Frontal cortex (tissue), 4 donors: ENCODE data around the gene RIPOR2. TPM values are rescaled to one million over a fixed set of nuclear protein-coding genes. Genes with fewer than 3 reads are reported as not detected.

ENCODE experiments used
- DNase-seq, 2 donors: peaks; one replicate each; pipeline ENCODE4 v3.0.0; 2012; ENCODE audit warnings: low spot score in 2 of 2
- FAIRE-seq: peaks from 2 replicates; lab custom pipeline; 2012; peaks lifted over from hg19 to GRCh38; lab: Jason Lieb, UNC
- total RNA-seq: library from RNA; depleted of rRNA; stranded (reverse); fragments of >200 nt; gene quantifications from one replicate; pipeline ENCODE4 v1.2.3, GENCODE V29; 2014
- donor health status: control.
- donor health status: control.
- donor health status: control.

RIPOR2 gene
- total RNA-seq, 1 donor from 2014 or later = 17.9 TPM

DNA sequence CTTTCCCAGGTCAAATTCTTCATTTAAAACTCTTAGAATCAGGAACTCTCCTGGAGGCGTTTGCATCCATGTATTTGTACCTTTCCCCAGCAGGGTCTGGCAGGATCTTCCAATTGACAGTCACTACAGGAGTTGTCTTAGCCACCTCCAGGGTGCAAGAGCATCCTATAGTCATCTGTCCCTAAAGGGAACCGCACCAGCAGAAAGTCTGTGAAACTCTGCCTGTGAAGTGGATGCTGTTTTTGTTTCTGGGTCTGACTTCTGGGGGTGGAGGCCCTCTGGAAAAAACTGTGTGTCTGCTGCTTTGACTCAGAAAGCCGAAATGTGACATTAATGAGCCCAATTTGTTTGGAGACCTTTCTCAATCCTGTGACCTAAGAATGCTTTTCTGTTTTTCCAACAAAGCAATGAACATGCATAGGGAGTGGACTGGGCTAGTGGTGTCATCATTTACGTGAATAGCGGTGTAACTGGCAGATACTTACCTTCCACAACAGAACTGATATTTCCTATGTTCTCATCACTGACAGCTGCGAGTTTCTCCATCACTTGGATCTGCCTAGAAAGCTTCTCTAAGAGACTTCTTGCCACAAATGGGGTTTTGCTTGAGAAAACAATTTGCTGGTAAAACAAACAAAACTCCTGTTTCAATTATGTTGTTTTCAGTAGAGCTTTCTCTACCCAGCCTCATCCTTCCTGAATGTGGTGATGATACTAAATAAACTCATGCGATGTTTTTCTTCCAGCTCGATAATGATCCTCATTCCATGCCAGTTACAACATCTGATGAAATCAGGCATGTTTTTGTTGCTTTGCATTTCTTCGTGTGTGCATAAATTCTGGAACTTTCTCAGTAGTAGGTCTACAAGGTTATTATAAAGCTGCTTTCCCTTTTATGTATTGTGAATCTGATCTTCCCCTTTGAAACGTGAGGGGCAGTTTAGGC lies 103.7 kb downstream of the RIPOR2 start:
- no peak for FAIRE-seq
- DNase-seq = no peak

DNA sequence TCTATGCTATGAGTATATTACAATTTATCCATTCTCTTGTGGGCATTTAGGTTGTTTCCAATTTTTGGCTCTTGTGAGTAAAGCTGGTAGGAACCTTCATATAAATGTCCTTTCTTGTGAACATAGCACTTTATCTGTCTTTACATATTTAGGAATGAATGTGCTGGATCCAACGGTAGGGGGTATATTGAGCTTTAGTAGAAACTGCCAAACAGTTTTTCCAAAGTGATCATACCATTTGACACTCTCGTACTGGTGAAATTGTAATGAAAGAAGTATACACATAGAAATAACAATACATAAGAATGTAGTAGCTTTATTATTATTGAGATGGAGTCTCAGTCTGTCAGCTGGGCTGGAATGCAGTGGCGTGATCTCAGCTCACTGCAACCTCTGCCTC lies 106.1 kb downstream of the RIPOR2 start:
- FAIRE-seq (no peak), DNase-seq (no peak)

DNA sequence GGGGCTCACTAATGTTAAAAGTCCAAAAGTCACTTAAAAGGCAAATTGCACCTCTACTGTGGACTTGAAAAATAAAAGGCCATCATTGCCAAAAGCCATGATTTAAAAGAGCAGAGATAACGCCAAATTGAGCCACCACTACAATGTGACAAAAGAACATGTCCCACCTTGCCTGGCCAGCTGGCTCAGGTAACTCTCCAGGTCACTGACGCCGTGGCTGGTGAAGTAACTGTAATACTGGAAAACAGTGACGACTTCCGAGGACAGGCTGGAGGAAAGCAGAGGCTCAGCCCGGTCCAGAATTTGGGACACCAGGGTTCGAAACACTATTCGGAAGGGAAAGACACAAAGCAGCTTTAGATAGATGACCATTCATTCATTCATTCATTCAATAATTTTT lies 107.8 kb downstream of the RIPOR2 start:
- FAIRE-seq (no peak), DNase-seq (no peak)

DNA sequence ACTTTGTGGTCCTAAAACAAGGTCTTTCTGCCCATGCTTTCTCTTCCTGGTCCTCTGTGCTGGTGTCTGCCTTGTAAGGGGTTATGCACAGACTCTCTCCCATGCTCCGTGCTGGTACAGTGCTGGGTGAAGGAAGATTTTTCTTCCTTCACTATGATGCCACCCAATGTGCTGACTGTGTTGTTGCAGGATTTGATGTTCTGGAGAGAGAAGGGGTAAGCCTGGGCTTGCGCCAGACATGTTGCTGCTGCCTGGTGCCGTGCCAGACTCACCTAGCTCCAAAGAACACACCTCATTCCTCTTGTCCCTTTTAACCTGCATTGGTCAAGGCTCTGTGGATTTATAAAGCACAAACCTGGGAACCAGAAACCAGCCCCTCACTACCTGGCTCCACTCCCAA lies 108.6 kb downstream of the RIPOR2 start:
- DNase-seq (no peak), FAIRE-seq (no peak)

DNA sequence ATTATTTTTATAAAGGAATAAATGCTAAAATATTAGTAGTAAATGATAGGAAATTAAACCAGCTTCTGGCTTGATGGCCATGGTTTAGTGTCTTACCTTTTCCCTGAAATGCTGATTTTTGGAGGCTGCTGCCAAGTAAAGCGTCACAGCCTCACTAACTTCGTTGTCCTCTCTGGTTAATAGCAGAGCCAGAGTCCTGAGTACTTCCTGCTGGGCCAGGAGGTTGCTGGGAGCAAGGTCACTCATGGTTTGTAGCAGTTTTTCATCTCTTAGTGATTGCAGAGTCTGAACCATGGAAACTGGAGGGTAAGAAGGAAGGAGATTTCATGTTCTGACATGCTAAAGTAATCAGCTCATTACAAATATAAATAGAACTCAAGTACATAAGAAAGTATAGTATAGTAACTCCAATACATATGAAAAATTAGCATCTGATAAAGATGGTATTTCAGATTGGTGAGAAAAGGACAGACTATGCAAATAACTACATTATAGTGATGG lies 110.6 kb downstream of the RIPOR2 start:
- FAIRE-seq (no peak), DNase-seq (no peak)

DNA sequence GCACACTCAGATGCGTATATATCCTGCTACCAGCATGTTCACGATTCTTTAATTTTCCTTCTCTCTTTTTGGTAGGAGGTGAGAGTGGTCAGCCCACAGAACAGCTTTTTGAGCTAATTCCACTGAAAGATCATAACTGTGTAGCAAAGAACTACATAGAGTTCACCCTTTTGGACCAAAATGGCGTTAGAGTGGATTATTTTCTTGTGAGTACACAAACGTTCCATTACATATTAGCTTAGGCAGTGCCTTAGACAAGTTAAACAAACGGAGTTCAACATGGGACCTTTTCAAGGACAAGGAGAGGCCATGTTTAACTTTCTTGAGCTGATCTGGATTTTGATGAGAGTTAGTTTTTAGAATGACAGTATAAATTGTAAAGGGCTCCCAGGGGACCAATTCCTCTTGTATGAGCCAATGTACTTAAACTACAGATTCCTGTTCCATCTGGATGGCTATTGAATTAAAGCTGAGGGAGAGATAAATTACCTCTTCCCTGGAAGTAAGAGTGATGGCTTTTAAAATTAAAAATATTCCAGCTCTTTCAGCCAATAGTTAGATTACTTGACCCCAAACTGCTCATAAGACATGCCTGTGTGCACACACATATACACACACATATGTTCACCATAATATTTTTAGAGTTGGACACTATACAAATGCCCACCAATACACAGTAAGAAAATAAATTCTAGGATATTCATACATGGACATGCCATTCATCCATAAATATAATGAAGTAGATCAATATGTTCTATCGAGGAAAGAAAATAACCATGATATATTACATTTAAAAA lies 111.4 kb downstream of the RIPOR2 start:
- DNase-seq (no peak), FAIRE-seq (no peak)

DNA sequence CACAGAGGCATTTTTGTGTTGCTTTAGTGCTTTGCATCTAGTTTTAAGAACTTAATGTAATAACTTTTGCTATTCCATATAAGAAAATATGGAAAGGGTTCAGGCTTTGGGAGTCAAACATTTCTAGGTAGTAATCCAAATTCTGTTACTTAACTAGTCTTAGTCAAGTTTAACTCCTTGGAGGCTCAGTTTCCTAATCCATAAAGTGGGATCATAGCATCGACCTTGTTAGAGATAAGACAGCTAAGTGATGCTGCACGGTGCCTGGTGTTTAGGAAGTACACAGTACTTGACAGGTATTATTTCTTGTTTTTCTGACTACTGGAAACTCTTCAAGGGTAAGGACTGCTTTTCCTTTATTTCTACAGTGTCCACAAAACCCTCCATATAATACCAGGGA lies 112.6 kb downstream of the RIPOR2 start:
- DNase-seq = no peak
- no peak for FAIRE-seq

DNA sequence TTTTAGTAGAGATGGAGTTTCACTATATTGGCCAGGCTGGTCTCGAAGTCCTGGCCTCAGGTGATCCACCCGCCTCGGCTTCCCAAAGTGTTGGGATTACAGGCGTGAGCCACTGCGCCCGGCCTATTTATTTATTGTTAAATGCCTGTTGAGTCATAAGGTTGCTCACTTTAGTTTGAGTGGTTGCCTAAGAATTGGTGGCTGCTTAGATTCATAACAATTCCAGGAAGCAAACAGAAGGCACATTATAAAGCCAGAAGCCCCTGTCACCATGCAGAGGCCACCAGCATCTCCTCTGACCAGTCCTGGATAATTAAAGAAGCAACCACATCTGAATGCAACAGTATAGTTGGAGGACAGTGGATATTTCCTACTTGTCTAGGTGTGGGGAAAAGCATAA lies 113.1 kb downstream of the RIPOR2 start:
- FAIRE-seq (no peak), DNase-seq (no peak)

DNA sequence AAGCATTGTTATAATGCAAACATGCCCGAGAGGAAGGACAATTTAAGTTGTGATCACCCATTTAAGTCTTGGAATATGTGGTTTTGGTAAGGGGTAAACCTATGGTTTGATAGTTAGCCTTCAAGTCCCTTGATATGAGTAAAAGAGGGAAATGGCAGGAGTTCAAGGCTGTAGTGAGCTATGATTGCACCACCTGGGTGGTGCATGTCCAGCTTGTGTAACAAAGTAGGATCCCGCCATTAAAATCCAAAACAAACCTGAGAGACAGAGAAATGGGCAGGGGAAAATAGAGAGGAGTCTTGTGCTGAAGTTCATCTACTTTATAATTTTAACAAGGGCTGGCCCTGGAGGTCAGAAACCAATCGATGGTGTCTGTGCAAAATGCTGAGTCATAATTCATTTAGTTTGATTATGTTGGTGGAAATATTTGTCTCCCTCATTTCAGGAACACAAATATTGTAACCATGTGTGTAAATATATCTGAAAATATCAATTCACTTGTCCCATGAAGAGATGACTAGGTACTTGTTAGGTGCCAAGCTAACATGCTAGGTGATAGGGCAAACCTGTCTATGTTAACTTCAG lies 113.8 kb downstream of the RIPOR2 start:
- FAIRE-seq (no peak), DNase-seq (no peak)

DNA sequence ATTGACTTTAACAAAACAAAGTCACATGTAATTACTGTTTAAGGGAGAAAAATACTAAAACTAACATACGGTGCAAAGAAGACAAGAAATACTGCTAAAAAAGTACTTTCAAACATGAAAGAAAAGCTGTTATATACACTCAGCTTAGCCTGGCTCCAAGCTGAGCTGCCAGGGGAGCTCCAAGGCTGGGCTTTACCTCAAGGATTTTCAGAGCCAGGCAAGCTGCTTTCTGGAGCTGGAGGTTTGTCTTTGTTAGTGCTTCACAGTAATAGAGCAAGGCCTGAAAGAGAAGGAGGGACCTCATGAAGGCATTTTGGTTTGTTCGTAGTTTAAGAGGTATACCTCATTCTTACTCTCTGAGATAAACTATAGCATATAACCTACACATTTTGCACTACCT lies 117.4 kb downstream of the RIPOR2 start:
- no peak for DNase-seq
- no peak for FAIRE-seq

DNA sequence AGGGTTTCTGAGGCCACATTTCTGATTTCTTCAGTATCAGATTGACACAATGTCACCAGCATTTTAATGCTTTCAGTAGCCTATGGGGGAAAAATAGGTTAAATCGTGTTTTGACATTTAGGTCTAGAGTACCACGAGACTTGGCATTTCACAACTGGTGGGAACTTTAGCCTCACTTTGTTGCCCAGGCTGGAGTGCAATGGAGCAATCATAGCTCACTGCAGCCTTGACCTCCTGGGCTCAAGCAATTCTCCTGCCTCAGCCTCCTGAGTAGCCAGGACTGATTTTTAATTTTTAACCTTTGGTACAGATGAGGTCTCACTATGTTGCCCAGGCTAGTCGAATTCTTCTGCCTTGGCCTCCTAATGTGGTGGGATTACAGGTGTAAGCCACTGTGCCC lies 126.0 kb downstream of the RIPOR2 start:
- DNase-seq (no peak), FAIRE-seq (no peak)

DNA sequence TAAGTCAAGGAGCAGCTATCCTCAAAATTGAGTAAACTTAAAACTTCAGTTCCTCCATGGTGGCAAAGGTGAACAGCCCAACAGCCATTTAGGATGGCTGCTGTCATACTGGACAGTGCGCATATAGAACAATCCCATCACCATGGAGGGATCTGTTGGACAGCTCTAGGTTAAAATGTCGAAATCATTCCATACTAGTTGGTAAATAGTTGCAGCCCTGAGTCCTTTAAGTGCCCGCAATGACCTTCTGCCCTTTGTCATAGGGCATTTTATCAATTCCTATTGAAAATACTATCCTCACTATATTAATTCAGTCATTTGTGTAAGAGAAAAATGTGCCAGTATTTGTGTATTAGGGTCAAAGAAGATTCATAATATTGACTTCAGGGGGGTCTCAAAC lies 128.2 kb downstream of the RIPOR2 start:
- FAIRE-seq (no peak), DNase-seq (no peak)

DNA sequence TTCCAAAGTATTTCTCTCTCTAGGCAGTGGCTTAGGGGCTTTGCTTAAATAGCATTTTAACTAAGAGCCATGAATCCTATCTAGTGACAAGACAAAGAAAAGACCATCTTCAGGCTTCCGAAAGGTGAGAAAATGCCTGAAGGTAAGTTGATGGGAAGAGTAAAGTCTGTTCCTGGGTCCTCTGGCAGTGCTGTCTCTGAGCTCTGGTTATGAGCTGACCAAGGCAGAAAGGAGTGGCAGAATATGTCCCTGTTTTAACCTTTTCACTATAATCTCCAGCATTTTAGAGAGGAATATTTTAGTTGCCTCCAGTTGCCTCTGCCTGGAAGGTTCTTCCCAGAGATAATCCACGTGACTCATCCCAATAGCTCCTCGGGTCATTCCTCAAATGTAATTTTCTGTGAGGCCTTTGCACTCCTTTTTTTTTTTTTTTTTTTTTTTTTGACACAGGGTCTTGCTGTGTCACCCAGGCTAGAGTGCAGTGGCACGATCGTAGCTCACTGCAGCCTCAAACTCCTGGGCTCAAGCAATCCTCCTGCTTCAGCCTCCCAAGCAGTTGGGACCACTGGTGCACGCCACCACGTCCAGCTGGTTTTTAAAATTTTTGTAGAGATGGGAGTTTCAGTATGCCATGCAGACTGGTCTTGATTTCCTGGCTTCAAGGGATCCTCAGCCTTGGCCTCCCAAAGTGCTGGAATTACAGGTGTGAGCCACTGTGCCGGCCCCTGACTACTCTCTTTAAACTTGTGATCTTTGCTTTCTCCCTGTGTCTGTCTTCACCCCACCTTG lies 133.3 kb downstream of the RIPOR2 start:
- no peak for FAIRE-seq

DNA sequence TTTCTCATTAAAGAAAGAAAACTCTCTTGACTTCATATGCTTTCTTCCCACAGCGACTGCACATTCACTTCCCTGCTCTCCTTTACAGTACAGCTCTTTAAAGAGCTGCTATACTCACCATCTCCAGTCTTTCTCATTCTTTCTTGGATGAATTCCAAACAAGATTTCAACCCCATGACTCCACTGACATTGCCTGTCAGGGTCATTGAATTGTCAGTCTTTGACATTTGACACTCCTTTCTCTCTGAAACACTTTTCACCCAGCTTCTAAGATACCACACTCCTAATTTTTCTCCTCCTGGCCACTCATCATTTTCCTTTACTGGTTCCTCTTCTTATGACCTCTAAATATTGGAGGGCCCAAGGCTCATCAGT lies 136.2 kb downstream of the RIPOR2 start:
- no peak for FAIRE-seq
- no peak for DNase-seq

More for the DNA sequence above, 133.3 kb downstream of the RIPOR2 start:
- DNase-seq = no peak

DNA sequence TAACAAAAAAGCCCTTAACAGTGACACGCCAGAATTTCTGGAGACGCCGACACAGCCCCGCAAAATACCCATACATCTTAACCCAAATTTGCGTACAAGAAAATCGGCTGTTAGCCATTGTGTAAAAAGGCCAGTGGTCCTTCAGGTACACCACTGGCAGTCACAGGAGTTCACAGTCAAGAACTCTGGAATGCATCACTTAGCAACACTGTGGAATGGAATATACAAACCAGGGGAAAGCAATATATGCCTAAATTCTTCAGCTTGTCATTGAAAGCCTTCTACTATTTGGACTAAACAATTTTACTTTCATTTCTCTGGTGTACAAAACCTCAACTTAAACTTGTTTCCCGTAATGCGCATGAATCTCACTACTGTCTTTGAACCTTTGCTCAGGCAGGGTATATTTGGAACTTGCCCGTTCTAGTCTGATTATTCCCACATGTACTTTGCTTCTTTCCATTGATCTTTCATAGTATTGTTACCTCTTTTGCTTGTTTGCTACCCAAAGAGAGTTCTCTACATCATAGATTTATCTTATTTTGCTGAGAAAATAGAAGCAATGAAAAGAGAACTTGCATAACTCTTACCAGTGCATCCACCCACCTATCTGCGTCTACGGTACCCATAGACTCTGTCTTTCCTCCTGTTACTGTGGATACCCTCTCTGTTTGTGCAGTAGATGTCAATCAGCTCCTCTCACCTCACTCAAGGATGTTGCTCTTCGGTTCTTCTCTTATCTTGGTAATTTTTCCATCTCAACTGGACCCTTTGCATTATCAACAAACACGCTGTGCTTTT lies 136.8 kb downstream of the RIPOR2 start, which contains the start of gene ARMH2:
ARMH2 (minus strand) TSS at position 178 of the 801 bp plus-strand sequence; CDS start at position 118, 60 bp downstream.
- no peak for DNase-seq

DNA sequence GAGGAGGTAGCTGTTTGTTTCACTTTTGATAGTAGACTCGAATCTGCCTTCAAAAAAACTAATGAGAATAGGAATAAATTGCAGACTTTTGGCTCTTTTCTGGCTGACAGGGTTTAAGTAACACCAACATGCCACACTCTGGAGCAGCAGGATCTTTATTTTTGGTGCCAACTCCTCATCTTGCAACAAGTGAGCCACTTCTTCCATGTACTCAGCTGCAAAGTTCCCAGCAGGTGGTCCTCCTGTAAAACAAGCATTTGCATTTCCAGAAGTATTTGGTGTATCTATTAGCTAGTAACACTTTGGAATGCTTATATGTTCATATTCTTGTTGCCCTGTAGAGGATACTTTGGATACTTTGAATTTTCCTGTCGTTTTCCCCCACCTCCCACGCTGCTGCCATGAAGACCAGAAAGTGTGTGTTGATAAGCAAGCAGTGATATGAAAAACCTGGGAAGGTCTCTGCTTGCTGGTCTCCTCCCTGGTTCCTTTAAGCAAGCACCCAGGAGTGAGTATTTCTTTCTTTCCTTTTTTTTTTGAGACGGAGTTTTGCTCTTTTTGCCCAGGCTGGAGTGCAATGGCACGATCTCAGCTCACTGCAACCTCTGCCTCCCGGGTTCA lies 138.1 kb downstream of the RIPOR2 start:
- no peak for FAIRE-seq

More for the DNA sequence above, 136.8 kb downstream of the RIPOR2 start, which contains the start of gene ARMH2:
- FAIRE-seq = no peak

DNA sequence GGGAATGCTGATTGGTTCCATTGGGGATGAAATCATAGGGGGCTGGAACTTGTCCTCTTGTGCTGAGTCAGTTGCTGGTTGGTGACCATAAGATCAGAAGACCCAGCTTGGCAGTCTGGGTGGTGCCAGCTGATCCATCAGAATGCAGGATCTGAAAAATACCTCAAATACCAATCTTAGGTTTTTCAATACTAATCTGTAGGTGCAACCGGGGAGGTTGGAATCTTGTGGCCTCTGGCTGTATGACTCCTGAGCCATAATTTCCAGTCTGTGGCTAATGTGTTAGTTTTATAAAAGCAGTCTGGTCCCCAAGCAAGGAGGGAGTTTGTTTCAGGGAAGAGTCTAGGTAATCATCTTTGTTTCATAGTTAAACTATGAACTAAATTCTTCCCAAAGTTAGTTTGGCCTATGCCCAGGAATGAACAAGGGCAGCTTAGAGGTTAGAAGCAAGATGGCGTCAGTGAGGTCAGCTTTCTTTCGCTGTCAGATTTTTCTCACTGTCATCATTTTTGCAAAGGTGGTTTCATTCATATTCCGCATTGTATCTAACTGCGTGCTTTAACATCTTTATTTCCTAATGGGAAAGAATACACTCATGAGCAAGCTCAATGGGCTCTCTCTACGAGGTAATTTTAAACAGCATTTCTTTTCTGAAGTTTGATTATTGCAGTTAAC lies 139.0 kb downstream of the RIPOR2 start:
- DNase-seq = no peak
- FAIRE-seq = no peak

More for the DNA sequence above, 138.1 kb downstream of the RIPOR2 start:
- DNase-seq = no peak

DNA sequence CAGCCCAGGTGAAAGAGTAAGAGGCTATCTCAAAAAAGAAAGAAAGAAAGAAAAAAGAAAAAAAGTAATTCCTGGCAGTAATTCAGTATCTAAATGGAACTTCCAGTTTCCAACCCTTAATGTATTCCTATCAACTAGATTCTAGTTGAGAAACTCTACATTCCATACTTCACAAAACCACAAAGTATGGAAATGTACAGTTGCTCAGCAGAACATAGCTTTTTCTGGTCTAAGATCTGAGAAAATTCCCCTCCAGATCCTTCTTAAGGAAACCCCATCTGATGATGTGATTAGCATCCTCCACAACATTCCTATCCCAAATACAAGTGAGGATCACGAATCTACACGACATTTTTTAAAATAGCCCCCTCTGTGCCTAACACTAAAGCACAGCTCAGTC lies 140.7 kb downstream of the RIPOR2 start:
- no peak for DNase-seq
- no peak for FAIRE-seq
